ENCODE measurements around the gene FBXL19. TPM values are rescaled to one million over a fixed set of nuclear protein-coding genes. Genes with fewer than 3 reads are reported as not detected.

Gene FBXL19
- total RNA-seq, 1 donor from 2014 or later = 24.3 TPM

- TF ChIP-seq, protein P1, sequence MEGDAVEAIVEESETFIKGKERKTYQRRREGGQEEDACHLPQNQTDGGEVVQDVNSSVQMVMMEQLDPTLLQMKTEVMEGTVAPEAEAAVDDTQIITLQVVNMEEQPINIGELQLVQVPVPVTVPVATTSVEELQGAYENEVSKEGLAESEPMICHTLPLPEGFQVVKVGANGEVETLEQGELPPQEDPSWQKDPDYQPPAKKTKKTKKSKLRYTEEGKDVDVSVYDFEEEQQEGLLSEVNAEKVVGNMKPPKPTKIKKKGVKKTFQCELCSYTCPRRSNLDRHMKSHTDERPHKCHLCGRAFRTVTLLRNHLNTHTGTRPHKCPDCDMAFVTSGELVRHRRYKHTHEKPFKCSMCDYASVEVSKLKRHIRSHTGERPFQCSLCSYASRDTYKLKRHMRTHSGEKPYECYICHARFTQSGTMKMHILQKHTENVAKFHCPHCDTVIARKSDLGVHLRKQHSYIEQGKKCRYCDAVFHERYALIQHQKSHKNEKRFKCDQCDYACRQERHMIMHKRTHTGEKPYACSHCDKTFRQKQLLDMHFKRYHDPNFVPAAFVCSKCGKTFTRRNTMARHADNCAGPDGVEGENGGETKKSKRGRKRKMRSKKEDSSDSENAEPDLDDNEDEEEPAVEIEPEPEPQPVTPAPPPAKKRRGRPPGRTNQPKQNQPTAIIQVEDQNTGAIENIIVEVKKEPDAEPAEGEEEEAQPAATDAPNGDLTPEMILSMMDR (IDR thresholded peaks at IDR 0.05) = no peak
- peak overlapping the region; percentile 100 for H3K27ac Mint-ChIP-seq (ENCODE audit: unreplicated experiment)
- peak overlapping the region; percentile 100 for H3K4me3 Mint-ChIP-seq (ENCODE audit: unreplicated experiment)
- peak; percentile 99 for DNase-seq (ENCODE audit: extremely low spot score, unreplicated experiment)
- peaks cover 4% of the 10 kb centered on the region for H3K36me3 Mint-ChIP-seq (ENCODE audit: unreplicated experiment)
- no peaks in the 10 kb centered on the region for H3K27me3 Mint-ChIP-seq (ENCODE audit: unreplicated experiment)
- H3K9me3 Mint-ChIP-seq (ENCODE audit: unreplicated experiment) = no peaks in the 10 kb centered on the region
- peaks cover 12% of the 10 kb centered on the region for H3K4me1 Mint-ChIP-seq (ENCODE audit: unreplicated experiment)
Measured at GRCh38 chr16:30922960-30923535, 324 bp upstream of the FBXL19 start.

- Mint-ChIP-seq H3K9me3 (ENCODE audit: unreplicated experiment) (no peaks in the 10 kb centered on the region), H3K4me3 (ENCODE audit: unreplicated experiment) (peak overlapping the region; percentile 75), H3K36me3 (ENCODE audit: unreplicated experiment) (peaks cover 4% of the 10 kb centered on the region), H3K4me1 (ENCODE audit: unreplicated experiment) (peaks cover 12% of the 10 kb centered on the region), H3K27ac (ENCODE audit: unreplicated experiment) (peak overlapping the region; percentile 57), H3K27me3 (ENCODE audit: unreplicated experiment) (no peaks in the 10 kb centered on the region)
- no peak for DNase-seq (ENCODE audit: extremely low spot score, unreplicated experiment)
- TF ChIP-seq, protein P1 (IDR thresholded peaks at IDR 0.05) = no peak
Measured at GRCh38 chr16:30924076-30924912, 922 bp downstream of the FBXL19 start.

- H3K9me3 Mint-ChIP-seq (ENCODE audit: unreplicated experiment) = no peaks in the 10 kb centered on the region
- peak overlapping the region; percentile 75 for H3K4me3 Mint-ChIP-seq (ENCODE audit: unreplicated experiment)
- peaks cover 12% of the 10 kb centered on the region for H3K4me1 Mint-ChIP-seq (ENCODE audit: unreplicated experiment)
- DNase-seq (ENCODE audit: extremely low spot score, unreplicated experiment) = no peak
- H3K36me3 Mint-ChIP-seq (ENCODE audit: unreplicated experiment) = peaks cover 4% of the 10 kb centered on the region
- H3K27ac Mint-ChIP-seq (ENCODE audit: unreplicated experiment) = peak overlapping the region; percentile 57
- TF ChIP-seq, protein P1 (IDR thresholded peaks at IDR 0.05) = no peak
- no peaks in the 10 kb centered on the region for H3K27me3 Mint-ChIP-seq (ENCODE audit: unreplicated experiment)
Measured at GRCh38 chr16:30924913-30925631, 1.7 kb downstream of the FBXL19 start.

- DNase-seq (ENCODE audit: extremely low spot score, unreplicated experiment) = no peak
- H3K4me1 Mint-ChIP-seq (ENCODE audit: unreplicated experiment) = peaks cover 12% of the 10 kb centered on the region
- TF ChIP-seq, protein P1 (IDR thresholded peaks at IDR 0.05) = no peak
- H3K4me3 Mint-ChIP-seq (ENCODE audit: unreplicated experiment) = no peak overlapping the region
- H3K27ac Mint-ChIP-seq (ENCODE audit: unreplicated experiment) = no peak overlapping the region
- H3K9me3 Mint-ChIP-seq (ENCODE audit: unreplicated experiment) = no peaks in the 10 kb centered on the region
- H3K36me3 Mint-ChIP-seq (ENCODE audit: unreplicated experiment) = peaks cover 7% of the 10 kb centered on the region
- H3K27me3 Mint-ChIP-seq (ENCODE audit: unreplicated experiment) = no peaks in the 10 kb centered on the region
Measured at GRCh38 chr16:30925632-30925987, 2.2 kb downstream of the FBXL19 start.

Measured in osteocyte (in vitro differentiated cells).